Epithelial cell of prostate (primary cell): Measurements from ENCODE around the gene PRKG1.

ENCODE experiments used
- DNase-seq: peaks from one replicate; pipeline ENCODE4 v3.0.0-alpha.2; 2011; ENCODE audit warnings: low read depth, low spot score
- H3K27ac ChIP-seq: fragments of 450-650 bp; 2 replicates; pipeline ENCODE4 v1.5.1; 2017; ENCODE audit warnings: mild to moderate bottlenecking

PRKG1 gene

GRCh38 chr10:51462076-51462779 lies 387.9 kb downstream of the PRKG1 start:
- peak; percentile 16 for DNase-seq
- no peak overlapping the region for H3K27ac ChIP-seq

- no peak overlapping the region for H3K27ac ChIP-seq
- DNase-seq, result no peak
Observed at GRCh38 chr10:51468424-51468823, 394.1 kb downstream of the PRKG1 start.

GRCh38 chr10:51469686-51470085 lies 395.4 kb downstream of the PRKG1 start:
- no peak for DNase-seq
- H3K27ac ChIP-seq, result no peak overlapping the region

DNA sequence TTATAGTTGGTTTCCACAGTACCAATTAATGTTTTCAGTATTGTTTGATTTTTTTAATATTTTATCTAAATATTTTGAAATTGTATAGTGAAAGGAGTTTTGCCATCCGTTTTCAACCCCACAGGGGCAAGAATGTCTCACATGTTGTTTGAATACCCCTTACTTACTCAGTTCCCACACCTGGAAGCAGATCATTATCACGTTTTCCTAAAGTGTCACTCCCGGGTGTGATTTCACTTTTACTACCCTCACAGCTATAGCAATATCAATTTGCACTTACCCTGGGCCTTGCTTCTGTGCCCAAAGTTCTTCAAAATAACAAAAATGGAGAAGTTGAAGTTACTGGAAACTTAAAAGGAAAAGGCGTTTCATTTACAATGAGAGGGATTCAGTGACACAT lies 397.0 kb downstream of the PRKG1 start:
- H3K27ac ChIP-seq, result no peak overlapping the region
- no peak for DNase-seq

DNA sequence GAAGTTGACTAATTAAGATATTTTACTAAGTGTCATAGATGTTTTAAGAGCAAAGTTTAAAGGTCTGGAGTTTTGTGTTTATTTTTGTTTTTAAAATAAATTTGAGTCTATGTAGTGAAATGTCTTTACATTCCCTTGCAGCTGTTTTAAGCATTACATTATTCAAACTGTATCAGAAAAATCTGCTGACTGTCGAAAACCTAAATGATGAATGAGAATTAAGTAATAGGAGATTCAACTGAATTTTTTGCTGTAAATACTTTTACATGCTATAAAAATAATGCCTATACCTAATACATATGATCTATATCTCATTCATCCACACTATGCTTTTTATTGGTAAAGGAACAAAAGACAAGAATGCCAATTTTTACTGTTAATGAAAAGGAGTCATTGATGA lies 397.9 kb downstream of the PRKG1 start:
- no peak overlapping the region for H3K27ac ChIP-seq
- DNase-seq, result no peak

DNA sequence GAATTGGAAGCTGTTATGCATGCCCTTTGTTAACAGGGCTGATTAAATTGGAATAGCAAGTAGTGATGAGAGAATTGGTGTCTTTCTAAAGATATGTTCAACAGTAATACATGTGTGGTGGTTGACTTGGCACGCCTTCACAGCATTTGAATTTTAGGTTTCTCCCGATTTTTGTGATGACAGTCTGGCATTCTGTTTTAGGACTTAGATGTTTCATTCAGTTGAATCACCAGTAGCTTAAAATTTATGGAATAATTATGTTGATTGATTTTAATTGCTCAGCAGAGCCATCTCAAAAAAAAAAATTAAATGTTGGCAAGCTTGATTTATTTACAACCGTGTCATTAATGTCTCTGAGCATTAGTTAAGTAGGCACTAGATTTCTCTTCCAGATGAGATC lies 405.4 kb downstream of the PRKG1 start:
- H3K27ac ChIP-seq, result no peak overlapping the region
- no peak for DNase-seq

DNA sequence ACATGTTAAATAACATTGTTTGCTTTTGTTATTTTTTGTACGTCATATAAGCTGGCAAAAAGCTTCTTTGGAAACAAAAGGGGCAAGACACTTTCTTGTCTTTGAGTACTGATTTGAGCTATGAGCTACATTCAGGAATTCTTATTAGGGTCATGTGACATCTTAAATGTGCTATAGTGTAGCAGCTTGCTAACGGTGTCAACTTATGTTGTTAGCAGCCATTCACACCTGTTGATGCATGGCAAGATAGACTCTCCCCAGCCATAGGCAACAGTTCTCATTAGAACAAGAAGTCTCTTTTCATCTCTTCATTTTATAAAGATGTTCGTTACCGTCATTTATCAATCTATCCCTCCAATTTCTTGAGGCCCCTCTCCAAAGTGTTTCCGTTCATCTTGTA lies 411.4 kb downstream of the PRKG1 start:
- no peak overlapping the region for H3K27ac ChIP-seq
- no peak for DNase-seq

DNA sequence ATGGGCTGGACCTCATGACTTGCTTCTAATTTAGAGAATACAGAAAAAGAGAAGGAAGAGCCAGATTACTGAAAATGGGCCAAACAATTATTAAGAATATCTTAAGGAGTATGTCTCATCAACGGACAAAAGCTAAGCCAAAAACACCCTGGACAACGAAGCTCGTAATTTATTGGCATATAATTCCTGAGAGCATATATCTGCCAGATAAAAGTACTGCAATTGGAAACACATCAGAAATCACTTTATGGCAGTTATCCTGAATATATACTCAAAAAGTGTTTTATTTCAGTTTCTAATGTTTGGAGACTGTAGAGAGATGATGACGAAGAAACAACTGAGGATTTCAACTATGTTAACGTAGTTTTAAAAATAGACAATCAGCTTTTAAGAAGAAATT lies 413.3 kb downstream of the PRKG1 start:
- DNase-seq, result no peak
- H3K27ac ChIP-seq, result no peak overlapping the region

DNA sequence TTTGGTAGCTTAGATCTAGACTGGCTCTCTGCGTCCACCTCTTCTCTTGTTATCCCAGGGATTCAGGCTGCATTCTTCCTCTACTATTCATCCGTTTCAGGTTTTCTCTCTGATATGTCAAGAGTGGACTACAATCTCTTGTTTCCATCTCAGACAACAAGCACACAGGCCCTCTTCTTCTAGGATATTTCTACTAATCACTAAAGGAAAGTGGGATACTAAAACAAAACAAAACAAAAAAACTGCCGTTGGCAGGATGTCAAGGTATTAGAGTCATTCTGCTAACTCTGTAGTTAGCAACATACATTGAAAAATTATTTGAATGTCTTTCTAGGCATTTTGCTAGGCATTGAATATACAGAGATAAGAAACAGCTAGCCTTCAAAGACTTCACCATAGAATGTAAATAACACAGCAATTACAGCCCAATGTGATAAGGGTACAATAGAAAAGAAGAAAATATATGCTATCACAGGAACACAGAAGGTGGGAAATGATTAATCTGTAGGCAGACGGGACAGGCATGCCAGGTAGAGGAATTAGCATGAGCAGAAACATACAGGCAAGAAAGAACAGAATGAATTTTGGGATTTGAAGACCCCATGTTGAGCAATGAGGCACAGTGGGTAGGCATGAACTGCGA lies 414.6 kb downstream of the PRKG1 start:
- DNase-seq, result no peak

GRCh38 chr10:51498424-51498823 lies 424.1 kb downstream of the PRKG1 start:
- no peak for DNase-seq
- H3K27ac ChIP-seq, result no peak overlapping the region

More for the DNA sequence above, 414.6 kb downstream of the PRKG1 start:
- no peak overlapping the region for H3K27ac ChIP-seq

GRCh38 chr10:51501396-51501795 lies 427.1 kb downstream of the PRKG1 start:
- DNase-seq, result no peak
- no peak overlapping the region for H3K27ac ChIP-seq

DNA sequence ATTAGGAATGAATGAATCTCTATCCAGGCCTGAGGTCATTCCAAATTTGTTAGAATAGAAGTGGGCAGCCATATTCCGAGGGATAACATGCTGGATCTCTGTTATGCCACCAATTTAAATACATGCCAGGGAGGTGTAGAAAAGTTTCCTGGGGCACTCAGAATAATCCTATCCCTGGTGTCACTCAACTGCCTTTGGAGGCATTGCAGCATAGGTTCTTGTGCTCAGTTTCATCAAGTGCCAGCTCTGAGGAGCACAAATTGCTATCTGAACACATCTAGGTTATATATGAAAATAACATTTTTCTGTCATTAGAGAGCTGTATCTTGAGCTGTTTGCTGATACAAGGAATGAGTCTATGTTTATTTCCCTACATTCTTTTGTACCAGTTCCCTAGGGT lies 427.8 kb downstream of the PRKG1 start:
- DNase-seq, result no peak
- H3K27ac ChIP-seq, result no peak overlapping the region

GRCh38 chr10:51503378-51503777 lies 429.1 kb downstream of the PRKG1 start:
- no peak overlapping the region for H3K27ac ChIP-seq
- no peak for DNase-seq

DNA sequence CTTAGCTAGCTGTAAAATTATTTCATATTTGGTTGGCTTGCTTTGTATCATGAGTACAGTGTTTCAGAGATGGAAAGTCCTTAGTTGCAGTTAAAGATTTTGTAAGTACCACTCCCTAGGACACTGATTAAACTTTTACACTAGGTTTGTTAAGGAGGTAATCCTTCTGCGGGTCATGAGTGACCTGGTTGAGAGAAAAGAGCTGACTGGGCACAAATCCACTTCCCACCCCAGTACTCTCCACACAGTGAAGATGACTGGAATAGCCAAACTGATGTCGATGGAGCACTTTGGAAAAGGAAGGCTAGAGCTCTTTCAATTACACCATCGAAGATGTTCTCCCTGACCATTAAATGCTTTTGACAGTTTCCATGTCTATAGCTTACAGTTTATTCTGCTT lies 433.2 kb downstream of the PRKG1 start:
- no peak overlapping the region for H3K27ac ChIP-seq
- no peak for DNase-seq

DNA sequence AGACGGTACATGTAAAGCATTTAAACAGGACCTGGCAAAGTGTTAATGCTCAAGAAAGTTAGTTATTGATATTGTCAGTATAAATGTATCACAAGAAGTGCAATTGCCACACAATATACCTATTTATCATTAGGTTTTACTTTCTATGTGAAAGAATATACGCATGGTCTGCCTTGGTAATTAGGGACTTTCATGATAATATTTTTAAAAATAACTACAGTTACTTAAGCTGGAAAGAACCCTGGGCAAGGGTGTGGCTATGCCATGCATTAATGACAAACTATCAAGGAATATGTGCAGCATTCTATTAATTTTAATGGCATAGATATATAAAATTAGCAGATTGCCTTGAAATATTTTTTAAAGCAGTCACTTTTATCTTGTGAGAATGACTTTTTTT lies 433.9 kb downstream of the PRKG1 start:
- DNase-seq, result no peak
- H3K27ac ChIP-seq, result no peak overlapping the region

GRCh38 chr10:51510231-51510630 lies 435.9 kb downstream of the PRKG1 start:
- no peak overlapping the region for H3K27ac ChIP-seq
- no peak for DNase-seq

GRCh38 chr10:51521605-51522004 lies 447.3 kb downstream of the PRKG1 start:
- no peak overlapping the region for H3K27ac ChIP-seq
- DNase-seq, result no peak

- no peak overlapping the region for H3K27ac ChIP-seq
- no peak for DNase-seq
Observed at GRCh38 chr10:51522858-51523257, 448.6 kb downstream of the PRKG1 start.

DNA sequence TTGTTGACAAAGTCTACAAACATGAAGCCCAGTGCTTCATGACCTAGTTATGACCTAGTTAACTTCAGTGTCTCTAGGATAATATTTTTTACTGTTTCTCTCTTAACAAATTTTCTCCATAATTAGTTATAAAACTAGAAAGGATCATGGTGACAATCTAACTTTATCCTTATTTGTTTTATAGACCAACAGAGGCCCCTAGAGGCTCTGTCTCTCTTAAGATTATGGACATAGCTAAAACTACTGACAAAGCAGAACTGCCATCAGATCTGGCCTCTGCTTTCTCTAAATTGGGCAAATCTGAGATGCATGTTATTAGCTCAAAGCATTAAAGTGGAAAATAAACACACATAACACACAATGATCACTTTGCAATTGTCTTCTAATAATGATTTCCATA lies 449.2 kb downstream of the PRKG1 start:
- no peak overlapping the region for H3K27ac ChIP-seq
- DNase-seq, result no peak

- H3K27ac ChIP-seq, result no peak overlapping the region
- no peak for DNase-seq
Observed at GRCh38 chr10:51524041-51524440, 449.8 kb downstream of the PRKG1 start.

DNA sequence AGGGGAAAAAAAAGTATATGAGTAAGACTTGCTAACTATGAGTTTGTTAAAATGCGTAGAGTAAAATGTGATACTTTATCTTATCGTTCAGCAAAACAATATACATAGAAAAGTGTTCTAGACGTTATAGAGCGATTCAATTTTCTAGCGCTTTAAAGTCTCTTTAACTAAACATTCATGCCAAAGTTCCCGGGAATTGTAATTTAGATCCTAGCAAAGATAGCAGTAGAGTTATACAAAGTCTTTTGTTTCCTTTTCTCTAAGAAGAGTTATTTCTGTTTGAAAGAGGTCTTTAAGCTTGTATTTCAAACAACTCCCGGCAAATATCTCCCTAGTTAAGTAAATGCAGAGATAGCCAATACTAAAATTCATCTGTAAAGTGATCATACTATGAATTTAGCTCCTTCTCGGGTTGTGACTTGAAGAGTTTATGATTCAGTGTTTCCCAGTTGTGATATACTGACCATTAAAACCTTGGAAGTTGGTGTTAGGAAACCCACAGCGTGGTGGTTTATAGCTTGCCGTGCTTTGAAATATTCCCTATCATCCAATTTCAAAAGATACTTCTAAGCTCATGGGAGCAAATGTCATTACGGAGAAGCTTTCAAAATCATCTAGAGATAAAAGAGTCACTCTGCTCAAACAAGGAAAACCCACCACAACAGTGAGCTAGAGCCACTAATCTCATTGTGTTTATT lies 453.4 kb downstream of the PRKG1 start:
- no peak overlapping the region for H3K27ac ChIP-seq
- no peak for DNase-seq

- H3K27ac ChIP-seq, result no peak overlapping the region
- no peak for DNase-seq
Observed at GRCh38 chr10:51528527-51528926, 454.2 kb downstream of the PRKG1 start.
